GM19324 (cell line): Measurements from ENCODE around the gene NEMP1.
"Not testable (repeated sequence)": the region's sequence is repeated elsewhere in the genome, so short reads cannot be mapped to it uniquely, and the experiment has no call there.

ENCODE experiments used
- ATAC-seq: cut with Tn5 transposase; IDR thresholded peaks from one replicate; pipeline ENCODE4 v1.9.1; 2021; ENCODE audit warnings: mild to moderate bottlenecking, moderate library complexity; ENCODE audit not compliant: unreplicated experiment, low FRiP score

Gene NEMP1, protein sequence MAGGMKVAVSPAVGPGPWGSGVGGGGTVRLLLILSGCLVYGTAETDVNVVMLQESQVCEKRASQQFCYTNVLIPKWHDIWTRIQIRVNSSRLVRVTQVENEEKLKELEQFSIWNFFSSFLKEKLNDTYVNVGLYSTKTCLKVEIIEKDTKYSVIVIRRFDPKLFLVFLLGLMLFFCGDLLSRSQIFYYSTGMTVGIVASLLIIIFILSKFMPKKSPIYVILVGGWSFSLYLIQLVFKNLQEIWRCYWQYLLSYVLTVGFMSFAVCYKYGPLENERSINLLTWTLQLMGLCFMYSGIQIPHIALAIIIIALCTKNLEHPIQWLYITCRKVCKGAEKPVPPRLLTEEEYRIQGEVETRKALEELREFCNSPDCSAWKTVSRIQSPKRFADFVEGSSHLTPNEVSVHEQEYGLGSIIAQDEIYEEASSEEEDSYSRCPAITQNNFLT

DNA sequence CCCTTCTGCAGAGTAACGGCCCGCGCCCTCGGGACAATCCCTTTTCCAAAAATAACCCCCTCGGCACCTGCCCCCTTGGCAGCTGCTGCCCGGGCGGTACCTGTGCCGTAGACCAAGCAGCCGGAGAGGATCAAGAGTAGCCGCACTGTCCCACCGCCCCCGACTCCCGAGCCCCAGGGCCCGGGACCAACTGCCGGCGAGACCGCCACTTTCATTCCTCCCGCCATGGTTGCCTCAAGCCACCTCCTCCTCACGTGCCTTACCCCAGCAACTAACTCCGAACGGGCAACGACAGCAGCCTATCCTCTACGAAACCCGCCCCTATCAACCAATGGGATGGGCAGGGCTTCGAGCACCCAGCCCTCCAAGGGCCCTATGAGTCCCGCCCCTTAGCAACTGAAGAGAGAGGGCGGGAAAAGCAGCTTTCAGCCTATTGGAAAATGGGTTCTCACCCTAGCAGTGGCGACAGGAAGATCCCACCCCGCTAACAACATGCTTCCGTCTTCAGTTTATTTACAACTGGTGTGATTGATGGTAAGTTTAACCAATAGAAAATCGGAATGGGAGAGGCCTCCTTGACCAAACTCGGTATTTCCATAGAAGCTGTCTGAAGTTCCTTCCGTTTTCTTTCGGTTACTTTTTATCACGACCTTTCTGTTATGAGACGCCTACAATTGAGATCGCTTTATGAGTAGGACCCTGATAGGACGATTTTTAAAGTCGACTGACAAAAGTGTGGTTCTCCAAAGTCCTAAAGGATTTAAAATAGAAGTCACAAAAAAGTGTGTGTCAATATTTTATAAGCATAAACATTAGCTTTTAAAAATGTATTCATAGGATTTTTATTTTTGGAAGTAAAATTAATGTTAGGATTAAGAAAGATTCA lies at the start of gene NEMP1:
Gene NEMP1 (minus strand): TSS at position 273 of the 886 bp plus-strand sequence. CDS start 46 bp downstream, at position 227.
- ATAC-seq = peak; percentile 98

DNA sequence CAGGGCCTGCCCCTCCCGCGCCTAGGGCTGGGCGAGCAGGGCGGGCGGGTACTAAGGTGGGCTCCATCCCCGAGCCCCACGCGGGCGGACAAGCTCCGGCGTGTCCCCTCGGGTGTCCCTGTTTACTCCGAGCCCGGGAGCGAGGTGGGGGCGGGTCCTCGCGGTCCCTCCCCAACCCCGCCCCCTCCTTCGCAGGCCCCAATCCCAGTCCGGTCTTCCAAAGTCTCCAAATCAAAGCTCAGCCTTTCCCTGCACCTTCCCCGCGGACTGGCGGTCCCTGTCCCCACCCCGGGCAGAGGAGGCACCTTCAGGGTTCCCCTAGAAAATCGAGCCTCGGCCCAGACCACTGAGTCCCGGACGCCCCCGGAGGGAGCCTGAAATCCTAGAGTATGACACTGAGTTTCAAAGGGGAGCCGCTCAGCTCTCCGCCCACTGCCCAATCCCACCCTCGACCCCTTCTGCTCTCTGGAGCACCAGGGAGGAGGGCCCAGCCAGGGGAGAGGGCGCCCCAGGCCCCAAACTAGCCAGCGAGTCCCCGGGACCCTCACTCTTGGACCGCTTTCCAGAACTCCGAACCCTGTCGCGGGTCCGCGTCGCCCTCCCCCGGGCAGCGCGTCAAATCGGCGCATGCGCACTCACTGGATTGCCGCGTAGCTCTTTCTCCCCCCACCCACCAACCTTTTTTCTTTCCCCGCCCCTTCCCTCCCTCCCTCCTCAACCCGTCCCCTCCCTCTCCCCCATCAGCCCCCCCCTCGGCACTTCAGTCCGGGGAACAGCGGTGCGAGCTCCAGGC lies 49.3 kb upstream of the NEMP1 start, which contains the start of gene LRP1:
Gene LRP1 (plus strand): TSS at position 758 of the 793 bp plus-strand sequence. CDS start 482 bp downstream, outside the sequence.
- no peak for ATAC-seq

- ATAC-seq = no peak
Measured at GRCh38 chr12:57127101-57127725, 48.6 kb upstream of the NEMP1 start.

GRCh38 chr12:57126561-57126960 lies 48.0 kb upstream of the NEMP1 start:
- ATAC-seq = no peak

GRCh38 chr12:57126061-57126460 lies 47.5 kb upstream of the NEMP1 start:
- no peak for ATAC-seq

- no peak for ATAC-seq
Measured at GRCh38 chr12:57124261-57124877, 45.8 kb upstream of the NEMP1 start.

DNA sequence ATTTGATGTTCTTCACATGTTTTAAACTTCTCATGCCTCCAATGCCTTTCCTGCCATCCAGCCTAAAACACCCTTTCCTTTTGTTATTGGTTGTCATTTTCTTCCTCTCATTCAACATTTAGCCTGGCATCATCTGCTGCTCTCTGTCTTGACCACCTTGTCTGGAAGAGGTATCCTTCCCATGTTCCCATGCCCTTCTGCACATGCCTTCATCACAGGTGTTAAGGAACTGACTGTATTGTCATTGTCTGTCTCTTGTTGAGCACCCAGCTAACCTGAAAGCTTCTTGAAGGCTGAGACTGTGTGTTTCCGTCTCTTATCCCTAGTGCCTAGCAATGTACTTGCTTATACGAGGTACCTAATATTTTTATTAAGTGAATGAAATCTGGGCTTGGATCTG lies 45.2 kb upstream of the NEMP1 start:
- no peak for ATAC-seq

GRCh38 chr12:57120718-57121117 lies 42.1 kb upstream of the NEMP1 start:
- not testable (repeated sequence) for ATAC-seq

GRCh38 chr12:57119294-57120085 lies 40.9 kb upstream of the NEMP1 start:
- no peak for ATAC-seq

GRCh38 chr12:57118711-57119271 lies 40.2 kb upstream of the NEMP1 start:
- ATAC-seq = no peak

DNA sequence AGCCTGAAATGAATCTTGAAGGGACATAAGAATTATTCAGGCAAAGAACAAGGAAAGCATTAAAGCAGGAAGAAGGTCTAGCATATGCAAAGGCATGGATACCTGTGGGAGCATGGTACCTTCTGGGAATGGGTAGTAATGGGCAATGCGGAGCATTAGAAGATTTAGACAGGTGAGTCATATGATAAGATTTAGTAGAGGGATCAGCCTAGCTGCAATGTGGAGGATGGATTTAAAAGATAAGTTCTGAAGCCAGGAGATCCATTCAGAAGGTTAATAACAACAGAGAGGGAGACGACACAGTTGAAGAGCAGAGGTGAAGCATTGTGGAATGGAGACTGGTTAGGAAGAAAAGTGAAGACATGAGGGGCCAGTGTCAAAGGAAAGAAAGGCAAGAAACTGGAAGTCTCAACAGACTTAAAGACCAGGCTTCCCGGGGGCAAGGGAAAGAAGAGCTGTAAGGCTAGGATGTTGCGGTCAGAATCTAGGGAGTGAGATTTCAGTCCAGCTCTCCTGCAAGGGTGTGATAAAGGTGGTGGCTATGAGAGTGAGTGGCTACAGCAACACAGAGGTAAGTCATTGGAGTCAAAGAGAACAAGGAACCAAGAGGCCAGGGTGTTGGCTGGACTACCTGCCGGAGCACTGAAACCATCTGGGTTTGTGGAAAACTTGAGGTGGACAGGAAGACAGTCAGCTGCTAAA lies 38.1 kb upstream of the NEMP1 start:
- ATAC-seq = no peak

DNA sequence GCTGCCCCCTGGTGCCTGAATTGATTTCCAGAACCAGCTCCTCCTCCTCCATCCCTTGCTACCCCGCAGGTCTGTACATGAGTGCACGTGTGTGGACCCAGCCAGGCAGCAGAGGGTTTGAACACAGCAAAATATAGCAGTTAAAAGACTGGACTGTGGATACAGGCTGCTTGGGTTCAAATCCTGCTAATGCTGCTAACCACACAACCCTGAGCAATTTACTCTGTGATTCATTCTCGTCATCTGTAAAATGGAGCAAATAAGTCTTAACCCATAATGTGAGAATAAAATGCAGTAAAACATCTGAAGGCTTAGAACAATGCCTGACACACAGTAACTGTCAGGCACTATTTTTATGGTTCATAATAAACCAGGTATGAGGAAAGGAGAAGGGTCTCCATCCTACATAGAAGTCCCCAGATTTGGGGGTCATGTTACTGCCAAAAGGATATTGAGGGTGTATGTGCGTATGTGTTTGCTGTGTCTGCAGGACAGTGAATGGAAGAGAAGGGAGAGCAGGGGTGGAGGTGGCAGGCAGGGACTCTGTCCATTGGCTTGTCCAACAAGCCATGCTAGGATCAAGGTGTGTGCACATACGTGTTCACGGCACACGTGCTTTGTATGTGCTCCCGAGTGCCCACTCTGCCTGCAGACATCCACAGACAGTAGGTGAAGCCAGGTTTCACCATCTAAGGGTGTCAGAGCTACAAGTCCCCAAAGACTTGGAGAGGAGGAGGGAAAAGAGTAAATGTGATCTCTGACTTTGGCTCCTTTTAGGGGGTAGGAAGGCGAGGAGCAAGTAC lies 34.1 kb upstream of the NEMP1 start:
- ATAC-seq = no peak

- peak; percentile 51 for ATAC-seq
Measured at GRCh38 chr12:57111031-57111734, 32.6 kb upstream of the NEMP1 start, which contains the start of gene STAT6. Gene STAT6, minus strand, starts transcription at chr12:57111362. Its CDS starts 3,084 bp downstream, at chr12:57108278.

- ATAC-seq = no peak
Measured at GRCh38 chr12:57110104-57111030, 31.8 kb upstream of the NEMP1 start.
